Measurements from ENCODE around the gene ZNF22.

DNA sequence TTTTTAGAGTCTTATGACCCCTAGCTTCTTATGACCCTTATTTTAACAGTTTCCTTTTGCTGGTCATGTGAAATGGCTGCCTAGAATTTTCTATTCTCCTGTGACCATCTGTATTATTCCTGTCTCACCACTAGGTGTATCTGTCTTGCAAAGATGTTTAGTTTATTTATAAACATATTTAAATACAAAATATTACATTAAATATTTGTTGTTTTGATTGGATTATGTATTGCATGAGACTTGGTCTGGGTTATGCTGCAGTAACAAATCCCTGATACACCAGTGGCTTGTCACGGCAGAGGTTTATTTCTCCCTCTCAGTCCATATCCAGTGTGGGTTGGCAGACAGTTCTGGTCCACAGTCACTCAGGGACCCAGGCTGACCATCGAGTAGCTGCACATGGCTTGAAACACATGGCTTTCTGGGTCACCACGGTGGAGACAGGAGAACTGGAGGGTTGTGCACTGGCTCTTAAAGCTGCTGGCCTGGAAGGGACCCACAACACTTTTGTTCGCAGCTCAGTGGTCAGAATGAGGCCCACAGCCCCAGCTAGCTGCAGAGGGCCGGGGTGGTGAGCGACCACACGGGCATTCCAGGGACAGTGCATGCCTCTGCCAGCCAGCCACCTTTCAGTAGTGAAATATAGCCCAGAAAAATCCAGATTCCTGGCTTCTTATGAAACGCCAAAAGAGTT lies 33.8 kb upstream of the ZNF22 start:
- TF ChIP-seq, protein P1, sequence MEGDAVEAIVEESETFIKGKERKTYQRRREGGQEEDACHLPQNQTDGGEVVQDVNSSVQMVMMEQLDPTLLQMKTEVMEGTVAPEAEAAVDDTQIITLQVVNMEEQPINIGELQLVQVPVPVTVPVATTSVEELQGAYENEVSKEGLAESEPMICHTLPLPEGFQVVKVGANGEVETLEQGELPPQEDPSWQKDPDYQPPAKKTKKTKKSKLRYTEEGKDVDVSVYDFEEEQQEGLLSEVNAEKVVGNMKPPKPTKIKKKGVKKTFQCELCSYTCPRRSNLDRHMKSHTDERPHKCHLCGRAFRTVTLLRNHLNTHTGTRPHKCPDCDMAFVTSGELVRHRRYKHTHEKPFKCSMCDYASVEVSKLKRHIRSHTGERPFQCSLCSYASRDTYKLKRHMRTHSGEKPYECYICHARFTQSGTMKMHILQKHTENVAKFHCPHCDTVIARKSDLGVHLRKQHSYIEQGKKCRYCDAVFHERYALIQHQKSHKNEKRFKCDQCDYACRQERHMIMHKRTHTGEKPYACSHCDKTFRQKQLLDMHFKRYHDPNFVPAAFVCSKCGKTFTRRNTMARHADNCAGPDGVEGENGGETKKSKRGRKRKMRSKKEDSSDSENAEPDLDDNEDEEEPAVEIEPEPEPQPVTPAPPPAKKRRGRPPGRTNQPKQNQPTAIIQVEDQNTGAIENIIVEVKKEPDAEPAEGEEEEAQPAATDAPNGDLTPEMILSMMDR (IDR thresholded peaks at IDR 0.05): peak; percentile 34
- TF ChIP-seq EZH2 (IDR thresholded peaks at IDR 0.05): no peak
- TF ChIP-seq EZH2phosphoT487 (IDR thresholded peaks at IDR 0.05): no peak
